EH (cell line): Measurements from ENCODE around the gene CNOT8.
"Not testable (repeated sequence)": the region's sequence is repeated elsewhere in the genome, so short reads cannot be mapped to it uniquely, and the experiment has no call there.

Experiments used
- DNase-seq: peaks from one replicate; pipeline ENCODE4 v3.0.0-alpha.2; 2015; ENCODE audit warnings: low read depth

Gene CNOT8

GRCh38 chr5:154835701-154836052, 22.8 kb upstream of the CNOT8 start:
- not testable (repeated sequence) for DNase-seq

GRCh38 chr5:154836225-154836624, 22.2 kb upstream of the CNOT8 start:
- DNase-seq = no peak

GRCh38 chr5:154837009-154837901, 21.2 kb upstream of the CNOT8 start:
- DNase-seq = no peak

- no peak for DNase-seq
These were observed 17.8 kb upstream of the CNOT8 start for GRCh38 chr5:154840435-154841272.

- no peak for DNase-seq
These were observed 17.2 kb upstream of the CNOT8 start for GRCh38 chr5:154841273-154841661.

- no peak for DNase-seq
These were observed 15.5 kb upstream of the CNOT8 start for GRCh38 chr5:154842689-154843530.

GRCh38 chr5:154844809-154845208, 13.6 kb upstream of the CNOT8 start:
- DNase-seq = no peak

- no peak for DNase-seq
These were observed 9.1 kb upstream of the CNOT8 start for GRCh38 chr5:154849264-154849785.

GRCh38 chr5:154849791-154850201, 8.6 kb upstream of the CNOT8 start:
- peak; percentile 38 for DNase-seq

GRCh38 chr5:154850255-154851062, 8.0 kb upstream of the CNOT8 start, which contains the start of gene FAXDC2:
Gene FAXDC2, minus strand, starts transcription at chr5:154850603. Its CDS starts 12,425 bp downstream, at chr5:154838178.
- DNase-seq = peak; percentile 85

- no peak for DNase-seq
These were observed 7.1 kb upstream of the CNOT8 start for GRCh38 chr5:154851351-154851750.

GRCh38 chr5:154857530-154858296, 714 bp upstream of the CNOT8 start:
- DNase-seq = peak; percentile 97

GRCh38 chr5:154858972-154859871, 795 bp downstream of the CNOT8 start:
- peak; percentile 37 for DNase-seq

- peak; percentile 83 for DNase-seq
These were observed 1.7 kb downstream of the CNOT8 start for GRCh38 chr5:154860123-154860522.

GRCh38 chr5:154860765-154861164, 2.3 kb downstream of the CNOT8 start:
- DNase-seq = no peak

GRCh38 chr5:154861946-154862345, 3.5 kb downstream of the CNOT8 start:
- no peak for DNase-seq

- DNase-seq = no peak
These were observed 4.3 kb downstream of the CNOT8 start for GRCh38 chr5:154862766-154863165.

GRCh38 chr5:154863291-154864080, 5.1 kb downstream of the CNOT8 start:
- DNase-seq = peak; percentile 21
